RWPE2 (cell line): ENCODE measurements around the gene VPS37B.

Source experiments
- ATAC-seq: fragments of 200-7000 bp; cut with Tn5 transposase; 3 replicates; pipeline ENCODE4 v1.9.1; 2021; ENCODE audit warnings: low read depth
- DNase-seq: peaks from one replicate; pipeline ENCODE4 v3.0.0-alpha.2; 2020; ENCODE audit warnings: low spot score
- H3K27ac ChIP-seq: fragments of 450-650 bp; 2 replicates; pipeline ENCODE4 v1.5.1; 2017; ENCODE audit warnings: mild to moderate bottlenecking; ENCODE audit not compliant: poor library complexity, severe bottlenecking
- H3K27me3 ChIP-seq: fragments of 250-450 bp; sonication (Bioruptor Pico); 2 replicates; pipeline ENCODE4 v1.5.1; 2021; ENCODE audit warnings: mild to moderate bottlenecking, moderate library complexity; ENCODE audit not compliant: insufficient read depth, poor library complexity, severe bottlenecking
- H3K36me3 ChIP-seq: fragments of 250-450 bp; sonication (Bioruptor Pico); 2 replicates; pipeline ENCODE4 v1.5.1; 2020; ENCODE audit warnings: low read depth, mild to moderate bottlenecking, moderate library complexity
- H3K4me1 ChIP-seq: fragments of 250-450 bp; sonication (Bioruptor Pico); 2 replicates; pipeline ENCODE4 v1.5.1; 2021; ENCODE audit warnings: mild to moderate bottlenecking, moderate library complexity; ENCODE audit not compliant: insufficient read depth, poor library complexity, severe bottlenecking
- H3K4me3 ChIP-seq: fragments of 250-450 bp; sonication (Bioruptor Pico); 2 replicates; pipeline ENCODE4 v1.5.1; 2021; ENCODE audit warnings: mild to moderate bottlenecking, moderate library complexity; ENCODE audit not compliant: severe bottlenecking
- H3K9me3 ChIP-seq: fragments of 250-450 bp; sonication (Bioruptor Pico); 2 replicates; pipeline ENCODE4 v1.5.1; 2021; ENCODE audit warnings: mild to moderate bottlenecking, moderate library complexity; ENCODE audit not compliant: severe bottlenecking
- CTCF ChIP-seq: fragments of 450-650 bp; IDR thresholded peaks from one replicate; pipeline ENCODE4 v1.5.1; 2017; ENCODE audit warnings: mild to moderate bottlenecking, moderate library complexity; ENCODE audit not compliant: poor library complexity, severe bottlenecking

The VPS37B gene

GRCh38 chr12:122834104-122834920 is 61.6 kb downstream of the VPS37B start:
- H3K4me3 ChIP-seq = peak overlapping the region; percentile 29
- H3K9me3 ChIP-seq = no peaks in the 10 kb centered on the region
- H3K27me3 ChIP-seq = no peaks in the 10 kb centered on the region
- DNase-seq = peak; percentile 69
- peaks cover 15% of the 10 kb centered on the region for H3K4me1 ChIP-seq
- peak overlapping the region; percentile 67 for H3K27ac ChIP-seq
- TF ChIP-seq CTCF = no peak
- no peaks in the 10 kb centered on the region for H3K36me3 ChIP-seq
- ATAC-seq = peak; percentile 61

- peak; percentile 93 for DNase-seq
- H3K4me3 ChIP-seq = no peak overlapping the region
Measured at GRCh38 chr12:122830517-122831214, 65.3 kb downstream of the VPS37B start.

GRCh38 chr12:122827258-122827657 is 68.7 kb downstream of the VPS37B start:
- peak overlapping the region; percentile 29 for H3K4me3 ChIP-seq
- H3K27me3 ChIP-seq = no peaks in the 10 kb centered on the region
- H3K27ac ChIP-seq = no peak overlapping the region
- TF ChIP-seq CTCF = no peak
- DNase-seq (no peak), ATAC-seq (no peak)
- no peaks in the 10 kb centered on the region for H3K36me3 ChIP-seq
- H3K4me1 ChIP-seq = peaks cover 12% of the 10 kb centered on the region
- H3K9me3 ChIP-seq = no peaks in the 10 kb centered on the region

More at GRCh38 chr12:122830517-122831214, 65.3 kb downstream of the VPS37B start:
- Histone ChIP-seq H3K4me1 (peaks cover 12% of the 10 kb centered on the region), H3K36me3 (no peaks in the 10 kb centered on the region), H3K27me3 (no peaks in the 10 kb centered on the region), H3K27ac (peak overlapping the region; percentile 51), H3K9me3 (no peaks in the 10 kb centered on the region)
- ATAC-seq = peak; percentile 79
- TF ChIP-seq CTCF = no peak

GRCh38 chr12:122825773-122826724 is 69.9 kb downstream of the VPS37B start:
- Histone ChIP-seq H3K36me3 (no peaks in the 10 kb centered on the region), H3K4me3 (peak overlapping the region; percentile 29), H3K4me1 (peaks cover 9% of the 10 kb centered on the region), H3K9me3 (no peaks in the 10 kb centered on the region), H3K27me3 (no peaks in the 10 kb centered on the region), H3K27ac (no peak overlapping the region)
- TF ChIP-seq CTCF = no peak
- ATAC-seq = peak; percentile 51; the same call in 2 of the 3 replicates
- DNase-seq = no peak
